Gastrocnemius medialis (tissue), 4 donors: ENCODE results near the gene MGA. TPM values are rescaled to one million over a fixed set of nuclear protein-coding genes. Genes with fewer than 3 reads are reported as not detected.

ENCODE experiments used
- ATAC-seq, 2 donors: fragments of 150-250 bp; one replicate each; pipeline ENCODE4 v1.9.1; 2016
- DNase-seq, 2 donors: peaks; one replicate each; pipeline ENCODE4 v3.0.0-alpha.2; 2019
- H3K27ac ChIP-seq, 4 donors: fragments of 200-600 bp; sonication (generic); 1 replicate in 1 of 4; 2 replicates in 3 of 4; pipeline ENCODE4 v1.5.1; 2016 to 2018; ENCODE audit warnings: mild to moderate bottlenecking in 2 of 4, moderate library complexity in 1 of 4
- H3K27me3 ChIP-seq, 3 donors: fragments of 200-600 bp; sonication (generic) in 2 of 3; 1 replicate in 1 of 3; 2 replicates in 2 of 3; pipeline versions ENCODE4 v1.5.1 to v1.6.0; 2016 to 2019; ENCODE audit warnings: mild to moderate bottlenecking in 1 of 3, moderate library complexity in 1 of 3
- H3K36me3 ChIP-seq, 2 donors: fragments of 200-600 bp; sonication (generic) in 1 of 2; one replicate each; pipeline ENCODE4 v1.5.1; 2017 to 2018
- H3K4me1 ChIP-seq, 2 donors: fragments of 200-600 bp; sonication (generic) in 1 of 2; one replicate each; pipeline ENCODE4 v1.5.1; 2016 to 2017; ENCODE audit warnings: mild to moderate bottlenecking in 2 of 2
- H3K4me3 ChIP-seq, 4 donors: fragments of 200-600 bp; sonication (generic) in 3 of 4; 1 replicate in 1 of 4; 2 replicates in 3 of 4; pipeline ENCODE4 v1.5.1; 2016 to 2019; ENCODE audit warnings: mild to moderate bottlenecking in 2 of 4
- H3K9me3 ChIP-seq, 3 donors: fragments of 200-600 bp; sonication (generic) in 2 of 3; 1 replicate in 1 of 3; 2 replicates in 2 of 3; pipeline ENCODE4 v1.5.1; 2016 to 2019
- POLR2A ChIP-seq, 2 donors: fragments of 450-650 bp; IDR thresholded peaks; one replicate each; pipeline ENCODE4 v1.6.1; 2017; ENCODE audit warnings: antibody characterized with exemption in 2 of 2, mild to moderate bottlenecking in 2 of 2, moderate library complexity in 2 of 2
- in situ Hi-C, 4 donors: fragments of 200-750 bp; cut with MboI; loops; one replicate each; pipeline versions ENCODE4 v1.15.0 to v1.8.0; 2017; ENCODE audit warnings: low sequenced_read_pairs in 4 of 4
- intact Hi-C: fragments of 100-400 bp; cut with DNase I; formaldehyde crosslinking; loops from one replicate; pipeline ENCODE4 v1.15.1; 2023; ENCODE audit warnings: low total_unique reads
- total RNA-seq, 4 donors: library from RNA; depleted of rRNA; stranded (reverse); fragments of >200 nt; gene quantifications; one replicate each; pipeline versions ENCODE4 v1.1.0 to v1.2.3, GENCODE V29; 2016
- TF ChIP-seq, protein P1 (sequence below), 5 experiments: fragments of 450-650 bp in 3 of 5; fragments of 200-600 bp in 2 of 5; sonication (generic) in 2 of 5; IDR thresholded peaks in 4 of 5; conservative IDR thresholded peaks in 1 of 5; 1 replicate in 4 of 5; 2 replicates in 1 of 5; pipeline ENCODE4 v1.5.1; 2016 to 2019; ENCODE audit warnings: antibody characterized with exemption in 5 of 5, mild to moderate bottlenecking in 3 of 5, moderate library complexity in 3 of 5

Gene MGA
- total RNA-seq, 4 donors from 2014 or later = 17.0 to 27.8 (median 23.6) TPM

DNA sequence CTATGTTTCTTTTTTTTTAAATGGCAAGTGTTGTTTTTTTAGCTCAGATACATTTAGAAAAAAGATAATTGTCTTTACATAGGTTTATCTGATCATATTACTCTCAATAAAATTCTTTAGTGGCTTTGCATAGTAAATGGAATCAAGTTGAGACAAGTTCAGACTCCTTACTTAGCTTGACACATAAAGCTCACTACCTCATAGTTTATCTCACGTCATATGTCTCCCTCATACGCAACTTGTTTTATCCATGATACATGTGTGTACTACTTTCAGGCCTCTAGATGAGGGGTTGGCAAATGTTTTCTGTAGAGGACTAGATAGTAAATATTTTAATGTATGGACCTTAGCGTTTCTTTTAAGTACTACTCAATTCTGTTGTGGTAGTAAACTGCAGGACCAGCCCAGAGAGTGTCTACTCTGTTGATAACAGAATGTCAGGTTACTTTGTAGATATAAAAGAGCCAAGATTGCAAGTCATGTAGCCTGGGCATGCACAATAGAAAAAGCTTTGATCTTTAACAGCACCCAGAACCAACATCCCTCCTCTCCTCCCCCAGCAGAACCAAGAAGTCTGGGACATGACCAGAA is 28.2 kb upstream of the MGA start:
- in situ Hi-C loops (no loop called here), intact Hi-C loops (no loop called here)
- Histone ChIP-seq H3K27me3 (no peaks in the 10 kb centered on the region), H3K27ac (no peak overlapping the region), H3K4me3 (no peak overlapping the region), H3K4me1 (no peaks in the 10 kb centered on the region), H3K36me3 (no peaks in the 10 kb centered on the region), H3K9me3 (no peaks in the 10 kb centered on the region)
- TF ChIP-seq POLR2A (IDR thresholded peaks at IDR 0.05) = no peak
- TF ChIP-seq, protein P1, sequence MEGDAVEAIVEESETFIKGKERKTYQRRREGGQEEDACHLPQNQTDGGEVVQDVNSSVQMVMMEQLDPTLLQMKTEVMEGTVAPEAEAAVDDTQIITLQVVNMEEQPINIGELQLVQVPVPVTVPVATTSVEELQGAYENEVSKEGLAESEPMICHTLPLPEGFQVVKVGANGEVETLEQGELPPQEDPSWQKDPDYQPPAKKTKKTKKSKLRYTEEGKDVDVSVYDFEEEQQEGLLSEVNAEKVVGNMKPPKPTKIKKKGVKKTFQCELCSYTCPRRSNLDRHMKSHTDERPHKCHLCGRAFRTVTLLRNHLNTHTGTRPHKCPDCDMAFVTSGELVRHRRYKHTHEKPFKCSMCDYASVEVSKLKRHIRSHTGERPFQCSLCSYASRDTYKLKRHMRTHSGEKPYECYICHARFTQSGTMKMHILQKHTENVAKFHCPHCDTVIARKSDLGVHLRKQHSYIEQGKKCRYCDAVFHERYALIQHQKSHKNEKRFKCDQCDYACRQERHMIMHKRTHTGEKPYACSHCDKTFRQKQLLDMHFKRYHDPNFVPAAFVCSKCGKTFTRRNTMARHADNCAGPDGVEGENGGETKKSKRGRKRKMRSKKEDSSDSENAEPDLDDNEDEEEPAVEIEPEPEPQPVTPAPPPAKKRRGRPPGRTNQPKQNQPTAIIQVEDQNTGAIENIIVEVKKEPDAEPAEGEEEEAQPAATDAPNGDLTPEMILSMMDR (IDR thresholded peaks at IDR 0.05 in 4 of 5, conservative IDR thresholded peaks at IDR 0.05 in 1 of 5) = no peak
- ATAC-seq (no peak), DNase-seq (no peak)

- ATAC-seq (no peak), DNase-seq (no peak)
- no peaks in the 10 kb centered on the region for H3K27me3 ChIP-seq
- in situ Hi-C loops (no loop called here), intact Hi-C loops (no loop called here)
- no peak overlapping the region for H3K27ac ChIP-seq
- no peaks in the 10 kb centered on the region for H3K9me3 ChIP-seq
- H3K4me1 ChIP-seq = no peaks in the 10 kb centered on the region
- TF ChIP-seq, protein P1 (IDR thresholded peaks at IDR 0.05 in 4 of 5, conservative IDR thresholded peaks at IDR 0.05 in 1 of 5) = no peak
- TF ChIP-seq POLR2A (IDR thresholded peaks at IDR 0.05) = no peak
- H3K4me3 ChIP-seq = no peak overlapping the region
- no peaks in the 10 kb centered on the region for H3K36me3 ChIP-seq
These were observed 26.6 kb upstream of the MGA start for GRCh38 chr15:41633609-41634008.

DNA sequence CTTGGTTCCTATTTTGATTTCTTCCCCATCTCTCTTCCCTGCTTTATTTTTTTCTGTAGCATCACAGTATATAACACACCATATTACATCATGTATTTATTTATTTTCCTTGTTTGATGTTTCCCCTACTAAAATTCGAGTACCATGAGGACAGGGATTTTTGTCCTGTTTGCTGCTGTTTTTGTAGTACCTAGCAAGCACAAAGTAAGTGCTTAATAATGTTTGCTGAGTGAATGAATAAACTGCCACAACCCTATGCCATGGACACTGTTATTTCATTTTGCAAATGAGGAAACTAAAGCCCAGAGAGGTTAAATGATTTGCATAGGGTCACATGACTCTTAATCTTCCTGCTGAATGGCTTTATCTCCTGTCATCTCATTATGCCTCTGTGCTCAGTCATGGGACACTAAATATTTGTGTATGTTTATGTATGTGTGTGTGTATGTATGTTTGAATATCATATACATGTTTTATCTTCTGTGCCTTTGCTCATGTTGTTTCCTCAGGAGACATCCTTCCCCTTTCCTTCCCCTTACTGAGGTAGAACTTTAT is 26.1 kb upstream of the MGA start:
- in situ Hi-C loops = no loop called here
- no peak overlapping the region for H3K4me3 ChIP-seq
- DNase-seq = no peak
- ATAC-seq = no peak
- no peaks in the 10 kb centered on the region for H3K4me1 ChIP-seq
- TF ChIP-seq POLR2A (IDR thresholded peaks at IDR 0.05) = no peak
- TF ChIP-seq, protein P1 (IDR thresholded peaks at IDR 0.05 in 4 of 5, conservative IDR thresholded peaks at IDR 0.05 in 1 of 5) = no peak
- H3K27ac ChIP-seq = no peak overlapping the region
- H3K9me3 ChIP-seq = no peaks in the 10 kb centered on the region
- no peaks in the 10 kb centered on the region for H3K27me3 ChIP-seq
- H3K36me3 ChIP-seq = no peaks in the 10 kb centered on the region
- intact Hi-C loops = no loop called here

GRCh38 chr15:41637086-41637485 is 23.1 kb upstream of the MGA start:
- H3K36me3 ChIP-seq = no peaks in the 10 kb centered on the region
- no peak overlapping the region for H3K4me3 ChIP-seq
- TF ChIP-seq POLR2A (IDR thresholded peaks at IDR 0.05) = no peak
- TF ChIP-seq, protein P1 (IDR thresholded peaks at IDR 0.05 in 4 of 5, conservative IDR thresholded peaks at IDR 0.05 in 1 of 5) = no peak
- no peak overlapping the region for H3K27ac ChIP-seq
- intact Hi-C loops = no loop called here
- in situ Hi-C loops = no loop called here
- ATAC-seq = no peak
- H3K4me1 ChIP-seq = no peaks in the 10 kb centered on the region
- no peaks in the 10 kb centered on the region for H3K27me3 ChIP-seq
- H3K9me3 ChIP-seq = no peaks in the 10 kb centered on the region
- no peak for DNase-seq

DNA sequence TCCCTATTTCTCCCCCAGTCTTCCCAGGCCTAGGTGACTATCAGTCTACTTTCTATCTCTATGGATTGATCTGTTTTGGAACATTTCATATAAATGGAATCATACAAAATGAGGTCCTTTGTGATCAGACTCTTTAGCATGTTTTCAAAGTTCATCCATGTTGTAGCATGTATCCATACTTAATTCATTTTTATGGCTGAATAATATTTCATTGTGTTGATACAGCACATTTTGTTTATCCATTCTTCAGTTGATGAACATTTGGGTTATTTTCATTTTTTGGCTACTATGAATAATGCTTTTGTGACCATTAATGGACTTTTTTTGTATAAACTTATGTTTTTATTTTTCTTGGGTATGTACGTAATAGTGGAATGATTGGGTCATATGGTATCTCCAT is 19.2 kb upstream of the MGA start:
- no peak for ATAC-seq
- H3K4me1 ChIP-seq = no peaks in the 10 kb centered on the region
- H3K4me3 ChIP-seq = no peak overlapping the region
- intact Hi-C loops (no loop called here), in situ Hi-C loops (no loop called here)
- DNase-seq = no peak
- H3K36me3 ChIP-seq = no peaks in the 10 kb centered on the region
- H3K27me3 ChIP-seq = no peaks in the 10 kb centered on the region
- no peak overlapping the region for H3K27ac ChIP-seq
- H3K9me3 ChIP-seq = no peaks in the 10 kb centered on the region
- TF ChIP-seq, protein P1 (IDR thresholded peaks at IDR 0.05 in 4 of 5, conservative IDR thresholded peaks at IDR 0.05 in 1 of 5) = no peak
- no peak for TF ChIP-seq POLR2A (IDR thresholded peaks at IDR 0.05)
